ENCODE data around the gene RIMS4.
A peak's percentile ranks its signal among the peaks of the same experiment; 100 is the strongest.

The RIMS4 gene

DNA sequence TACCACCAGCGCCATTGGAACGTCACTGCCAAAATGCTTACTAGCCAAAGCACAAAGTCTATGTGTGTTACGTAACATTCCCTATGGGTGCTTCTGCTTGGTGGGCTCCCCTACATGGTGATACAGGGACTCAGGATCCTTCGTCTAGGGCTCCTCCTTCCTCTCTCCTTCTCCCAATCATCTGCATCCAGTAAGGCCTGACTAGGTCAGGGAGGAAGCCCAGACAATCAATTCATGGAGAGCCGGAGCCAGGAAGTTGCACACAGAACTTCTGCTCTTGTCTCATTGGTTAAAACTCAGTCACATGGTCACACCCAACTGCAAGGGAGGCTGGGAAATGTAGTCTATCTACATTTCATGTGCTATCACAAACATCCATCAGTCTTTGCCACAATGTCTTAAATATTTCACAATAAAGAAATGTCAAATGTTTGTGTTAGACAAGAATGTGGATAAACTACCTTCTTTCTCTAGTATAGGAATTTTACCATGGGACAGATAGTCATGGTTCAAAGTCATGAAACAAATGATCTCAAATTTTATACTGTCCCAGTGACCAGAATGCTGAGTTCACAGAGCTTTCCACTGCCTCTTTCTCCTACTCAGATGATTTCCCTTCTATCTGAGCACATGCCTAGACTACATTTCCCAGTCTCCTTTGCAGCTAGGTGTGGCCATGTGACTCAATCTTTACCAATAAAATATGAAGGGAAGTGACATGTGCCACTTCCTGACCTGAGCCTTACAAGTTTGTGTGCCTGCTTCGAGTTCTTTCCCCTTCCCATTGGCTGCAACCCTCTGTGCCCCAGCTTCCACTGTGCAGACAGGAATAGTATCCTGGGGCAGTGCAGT, 74.0 kb downstream of the RIMS4 start:
- DNase-seq = peak; percentile 43

DNA sequence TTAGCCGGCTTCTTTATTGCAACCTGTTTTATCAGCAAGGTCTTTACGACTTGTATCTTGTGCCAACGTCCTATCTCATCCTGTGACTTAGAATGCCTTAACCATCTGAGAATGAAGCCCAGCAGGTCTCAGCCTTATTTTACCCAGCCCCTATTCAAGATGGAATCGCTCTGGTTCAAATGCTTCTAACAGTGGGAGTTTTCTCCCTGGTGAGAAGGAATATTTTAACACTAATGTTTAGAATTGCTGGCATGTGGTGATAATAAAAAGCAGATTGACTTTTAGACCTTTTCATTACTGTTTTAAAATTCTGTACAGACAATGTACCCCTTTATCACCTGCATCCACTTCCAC, 74.6 kb downstream of the RIMS4 start:
- no peak for DNase-seq

DNA sequence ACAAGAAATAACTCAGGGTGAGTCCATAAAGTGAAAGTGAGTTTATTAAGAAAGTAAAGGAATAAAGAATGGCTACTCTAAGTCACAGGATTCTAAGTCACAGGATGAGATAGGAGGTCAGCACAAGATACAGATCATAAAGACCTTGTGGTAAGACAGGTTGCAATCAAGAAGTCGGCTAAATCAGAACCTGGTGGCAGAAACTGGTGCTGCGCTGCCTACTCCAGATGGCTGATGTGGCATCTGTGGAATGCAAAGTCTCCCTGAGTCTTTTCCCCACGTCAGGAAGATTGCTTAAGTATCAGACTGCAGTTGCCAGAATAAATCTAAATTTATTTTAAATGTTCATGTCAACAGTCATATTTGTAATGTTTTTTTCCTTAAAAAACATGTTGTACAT, 75.4 kb downstream of the RIMS4 start:
- DNase-seq = no peak

DNA sequence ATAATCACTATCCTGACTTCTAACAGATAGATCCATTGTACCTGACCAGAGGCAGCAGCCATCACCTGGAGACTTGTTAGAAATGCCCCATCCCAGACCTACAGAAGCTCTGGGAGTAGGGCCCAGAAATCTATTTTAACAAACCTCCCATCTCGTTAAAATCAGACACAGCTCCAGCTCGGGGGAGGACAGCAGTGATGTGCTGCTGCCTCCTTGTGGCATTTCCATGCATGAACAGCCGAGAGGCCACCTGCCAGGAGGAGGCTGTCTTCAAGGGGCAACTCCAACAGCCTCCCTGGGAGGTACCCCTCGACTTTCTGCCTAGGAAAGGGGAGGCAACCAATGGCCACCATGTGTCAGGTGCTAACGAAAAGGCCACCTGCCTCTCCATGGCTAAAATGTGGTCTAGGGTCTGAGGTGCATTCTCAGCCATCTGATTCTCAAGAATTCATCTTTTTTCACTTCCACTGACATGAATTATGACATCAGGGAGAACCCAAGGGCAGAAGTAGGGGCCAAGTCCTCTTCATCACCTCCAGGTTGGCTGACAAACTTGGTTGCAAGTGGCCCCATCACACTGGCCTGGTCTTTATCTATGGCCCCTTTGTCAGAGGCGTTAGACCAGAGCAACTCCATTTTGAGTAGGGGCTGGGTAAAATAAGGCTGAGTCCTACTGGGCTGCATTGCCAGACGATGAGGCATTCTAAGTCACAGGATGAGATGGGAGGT, 76.8 kb downstream of the RIMS4 start:
- peak; percentile 67 for DNase-seq

DNA sequence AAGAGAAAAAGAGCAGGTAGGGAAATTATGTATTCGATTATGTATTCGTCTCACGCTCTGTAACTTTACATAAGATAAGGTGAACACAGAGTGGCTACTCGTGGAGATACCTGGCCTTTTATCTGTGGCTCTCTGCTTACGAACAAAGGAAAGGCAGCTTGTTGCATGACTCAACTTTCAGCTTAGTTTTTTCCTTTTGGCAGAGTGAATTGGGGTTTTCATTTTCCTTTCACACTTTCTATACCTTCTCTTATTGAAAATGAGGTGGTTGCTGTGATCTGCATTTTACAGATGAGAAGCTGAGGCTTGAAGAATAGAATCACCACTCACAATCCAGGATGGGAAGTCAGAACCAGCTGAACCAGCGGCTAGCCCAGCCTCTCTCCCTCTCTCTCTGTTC, 78.0 kb downstream of the RIMS4 start:
- DNase-seq = no peak

DNA sequence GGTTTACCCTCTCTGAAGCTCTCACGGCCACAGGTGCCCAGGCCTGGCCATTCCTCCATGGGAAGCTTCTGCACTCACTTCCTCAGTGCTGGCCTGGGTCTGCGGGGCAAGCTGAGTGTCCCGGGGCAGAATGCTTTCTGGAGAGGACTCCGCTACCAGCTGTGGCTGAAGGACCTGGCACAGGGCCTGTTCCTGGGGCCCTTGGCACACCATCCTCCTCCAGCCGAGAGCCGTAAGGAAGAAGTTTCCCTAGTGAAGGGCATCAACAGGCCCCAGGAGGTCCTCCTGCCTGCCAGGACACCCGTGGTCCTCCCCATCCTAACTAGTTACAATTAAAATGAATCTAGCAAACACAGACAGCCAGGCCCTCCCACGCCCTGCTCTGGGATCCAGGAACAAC, 78.7 kb downstream of the RIMS4 start:
- DNase-seq = no peak

DNA sequence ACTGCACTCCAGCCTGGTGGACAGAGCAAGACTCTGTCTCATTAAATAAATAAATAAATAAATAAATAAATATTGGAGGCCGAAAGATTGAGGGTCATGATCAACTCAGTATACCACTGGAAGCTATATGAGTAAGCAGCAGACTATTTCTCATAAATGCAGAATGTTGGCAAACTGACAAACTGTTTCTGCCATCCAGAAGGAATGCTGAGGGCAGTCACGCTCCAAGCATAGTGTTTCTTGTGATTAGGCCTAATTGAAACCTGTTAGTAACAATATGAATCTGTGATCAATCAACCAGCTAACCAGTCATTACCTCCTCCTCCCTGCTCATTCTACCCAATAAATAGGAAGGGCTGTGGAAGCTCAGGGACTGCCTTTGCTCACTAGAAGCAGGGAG, 79.9 kb downstream of the RIMS4 start:
- no peak for DNase-seq

DNA sequence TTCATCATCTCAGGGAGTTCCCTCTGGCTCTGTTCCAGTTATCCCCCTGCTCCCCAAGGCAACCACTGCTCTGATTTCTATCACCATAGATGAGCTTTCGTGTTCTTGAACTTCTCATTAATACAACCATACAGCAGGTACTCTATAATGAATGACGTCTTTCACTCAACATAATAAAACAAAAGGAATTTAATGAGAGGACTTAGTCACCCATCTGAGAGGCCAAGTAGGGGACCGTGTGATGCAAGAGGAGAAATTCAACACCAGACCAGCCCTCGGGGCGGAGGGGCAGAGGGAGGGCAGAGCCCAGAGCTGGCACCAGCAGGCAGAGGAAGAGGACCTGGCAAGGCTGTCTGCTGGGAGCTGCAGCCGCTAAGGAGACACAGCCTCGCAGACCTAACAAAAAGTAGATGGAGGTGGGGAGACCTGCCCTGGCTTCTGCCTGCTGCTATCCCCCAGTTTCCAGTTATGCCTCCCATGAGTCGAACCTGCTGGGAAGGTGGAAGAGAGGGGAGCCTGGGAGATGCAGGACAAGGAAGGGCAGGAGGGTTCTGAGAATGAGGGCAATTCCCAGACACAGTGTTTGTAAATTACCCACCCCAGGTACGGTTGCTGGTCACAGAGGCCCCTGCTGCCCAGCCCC, 81.4 kb downstream of the RIMS4 start:
- DNase-seq = no peak

DNA sequence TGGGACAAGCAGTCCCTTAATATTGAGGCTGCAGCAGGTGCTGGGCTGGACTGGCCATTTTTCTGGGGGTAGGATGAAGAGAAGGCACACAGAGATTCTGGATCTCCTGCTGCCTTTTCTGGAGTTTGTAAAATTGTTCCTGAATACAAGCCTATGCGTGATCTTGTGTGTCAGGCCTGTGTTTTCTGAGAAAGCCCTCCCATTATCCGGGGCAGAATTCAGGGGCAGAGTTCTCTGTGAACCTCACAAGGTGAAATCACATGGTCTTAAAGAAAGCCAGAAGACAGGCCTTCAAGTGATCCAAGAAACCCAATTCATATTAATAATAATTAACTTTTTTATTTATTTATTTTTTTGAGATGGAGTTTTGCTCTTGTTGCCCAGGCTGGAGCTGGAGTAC, 82.7 kb downstream of the RIMS4 start:
- DNase-seq = no peak

DNA sequence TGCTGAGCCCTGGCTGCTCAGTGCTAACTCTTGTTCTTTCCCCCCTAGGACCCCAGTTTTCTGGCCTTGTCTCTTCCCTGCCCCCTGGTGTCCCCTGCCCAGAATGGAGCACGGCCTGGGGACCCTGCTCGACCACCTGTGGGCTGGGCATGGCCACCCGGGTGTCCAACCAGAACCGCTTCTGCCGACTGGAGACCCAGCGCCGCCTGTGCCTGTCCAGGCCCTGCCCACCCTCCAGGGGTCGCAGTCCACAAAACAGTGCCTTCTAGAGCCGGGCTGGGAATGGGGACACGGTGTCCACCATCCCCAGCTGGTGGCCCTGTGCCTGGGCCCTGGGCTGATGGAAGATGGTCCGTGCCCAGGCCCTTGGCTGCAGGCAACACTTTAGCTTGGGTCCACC, 83.3 kb downstream of the RIMS4 start:
- no peak for DNase-seq

DNA sequence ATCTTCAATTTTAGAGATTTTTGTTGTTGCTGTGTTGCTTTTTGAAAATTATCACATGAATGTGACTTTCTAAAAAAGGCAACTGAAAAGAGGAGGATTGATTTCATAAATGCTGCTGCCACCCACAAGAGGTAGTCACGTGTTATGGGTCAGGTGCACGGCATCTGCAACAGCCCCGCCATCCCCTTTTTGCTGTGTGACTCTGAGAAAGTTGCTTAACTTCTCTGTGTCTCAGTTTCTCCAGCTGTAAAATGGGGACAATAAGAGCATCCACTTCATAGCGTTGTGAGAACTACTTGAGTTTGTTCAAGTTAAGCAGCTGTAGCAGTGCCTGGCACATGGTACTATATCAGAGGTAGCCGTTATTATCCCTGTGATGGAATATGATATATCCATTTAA, 84.5 kb downstream of the RIMS4 start:
- DNase-seq = no peak

DNA sequence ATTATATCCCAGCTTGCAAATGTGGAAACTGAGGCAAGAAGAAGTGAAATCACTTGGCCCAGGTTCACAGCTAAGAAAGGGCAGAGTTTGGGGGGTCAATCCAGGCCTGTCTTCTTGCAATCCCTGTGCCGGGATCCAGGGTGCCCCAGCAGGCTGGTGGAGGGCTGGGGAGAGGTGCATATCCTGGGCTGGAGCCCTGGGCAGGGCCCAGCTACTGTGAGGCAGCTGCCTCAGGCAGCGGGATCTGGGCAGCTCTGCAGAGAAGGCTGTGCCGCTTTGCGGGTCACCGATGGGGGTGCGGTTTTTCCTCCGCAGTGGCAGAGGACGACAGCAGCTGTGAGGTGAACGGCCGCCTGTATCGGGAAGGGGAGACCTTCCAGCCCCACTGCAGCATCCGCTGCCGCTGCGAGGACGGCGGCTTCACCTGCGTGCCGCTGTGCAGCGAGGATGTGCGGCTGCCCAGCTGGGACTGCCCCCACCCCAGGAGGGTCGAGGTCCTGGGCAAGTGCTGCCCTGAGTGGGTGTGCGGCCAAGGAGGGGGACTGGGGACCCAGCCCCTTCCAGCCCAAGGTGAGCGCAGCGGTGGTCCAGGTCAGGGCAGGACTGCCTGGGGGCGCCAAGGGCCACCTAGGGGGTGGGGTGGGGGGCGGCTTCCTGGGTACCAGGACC, 85.8 kb downstream of the RIMS4 start:
- no peak for DNase-seq

DNA sequence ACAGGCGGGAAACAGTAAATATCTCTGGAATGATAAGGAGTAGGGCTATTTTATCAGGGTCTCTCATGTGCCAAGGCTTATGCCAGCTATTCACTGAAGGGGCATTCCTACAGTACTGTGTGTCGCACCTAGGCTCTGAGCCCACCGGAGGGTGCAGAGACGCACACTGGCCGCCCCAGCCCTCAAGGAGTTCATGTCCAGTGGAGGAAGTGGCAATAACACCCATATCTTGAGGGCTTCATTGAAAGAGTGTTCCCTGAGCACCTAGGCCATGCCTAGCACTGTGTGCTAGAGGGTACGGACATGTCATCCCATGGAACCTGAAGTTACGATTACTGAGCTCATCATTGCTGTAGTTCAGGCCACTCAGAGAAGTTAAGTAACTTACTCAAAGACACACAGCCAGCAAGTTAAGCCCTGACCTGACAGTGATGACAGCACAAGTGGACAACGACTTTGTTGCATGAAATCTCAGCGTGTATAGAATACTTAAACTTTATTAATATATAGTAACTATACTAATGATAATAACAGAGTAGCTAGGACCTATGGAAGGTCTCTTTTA, 86.5 kb downstream of the RIMS4 start:
- DNase-seq = no peak

DNA sequence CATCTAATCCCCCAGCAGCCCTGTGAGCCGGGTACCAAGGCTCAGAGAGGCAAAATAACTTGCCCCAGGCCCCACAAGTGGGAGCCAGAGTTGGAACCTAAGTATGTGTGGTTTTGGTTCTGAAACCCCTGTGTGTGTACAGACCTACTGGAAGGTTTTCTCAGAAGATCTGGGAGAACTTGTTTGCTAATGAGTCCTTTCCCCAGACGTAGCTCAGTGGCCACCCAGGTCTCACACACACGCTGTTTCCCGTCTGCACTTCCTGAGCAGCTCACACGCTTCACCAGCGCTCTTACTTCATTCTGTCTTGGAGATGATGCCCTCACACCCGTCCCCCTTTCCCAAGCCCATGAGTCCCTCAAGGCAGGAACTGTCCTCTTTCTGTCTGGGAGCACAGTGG, 87.0 kb downstream of the RIMS4 start:
- DNase-seq = no peak

DNA sequence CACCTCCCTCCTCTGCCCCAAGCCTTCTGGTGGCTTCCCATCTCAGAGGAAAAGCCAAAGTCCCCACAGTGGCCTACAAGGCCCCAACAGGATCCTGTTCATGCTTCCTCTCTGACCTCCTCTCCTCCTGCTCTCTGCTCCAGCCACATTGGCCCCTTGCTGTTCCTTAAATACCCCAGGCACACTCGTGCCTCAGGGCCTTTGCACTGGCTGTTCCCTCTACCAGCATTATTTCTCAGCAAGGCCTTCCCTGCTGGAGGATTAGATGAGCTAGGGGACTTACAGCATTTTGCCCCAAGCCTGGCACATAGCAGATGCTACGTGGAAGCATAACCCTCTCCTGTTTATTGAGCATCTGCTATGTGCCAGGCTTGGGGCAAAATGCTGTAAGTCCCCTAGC, 87.4 kb downstream of the RIMS4 start:
- no peak for DNase-seq

DNA sequence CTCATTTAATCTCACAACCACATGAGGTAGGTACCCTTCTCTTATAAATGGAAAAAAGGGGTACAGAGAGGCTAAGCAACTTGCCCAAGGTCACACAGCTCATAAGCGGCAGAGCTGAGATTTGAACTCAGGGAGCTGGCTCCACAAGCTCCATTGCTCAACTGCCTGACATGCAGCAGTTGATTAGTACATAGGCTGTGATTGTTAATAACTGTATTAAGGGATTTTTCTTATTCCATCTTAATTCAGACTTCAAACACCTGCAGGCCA, 88.6 kb downstream of the RIMS4 start:
- no peak for DNase-seq

DNA sequence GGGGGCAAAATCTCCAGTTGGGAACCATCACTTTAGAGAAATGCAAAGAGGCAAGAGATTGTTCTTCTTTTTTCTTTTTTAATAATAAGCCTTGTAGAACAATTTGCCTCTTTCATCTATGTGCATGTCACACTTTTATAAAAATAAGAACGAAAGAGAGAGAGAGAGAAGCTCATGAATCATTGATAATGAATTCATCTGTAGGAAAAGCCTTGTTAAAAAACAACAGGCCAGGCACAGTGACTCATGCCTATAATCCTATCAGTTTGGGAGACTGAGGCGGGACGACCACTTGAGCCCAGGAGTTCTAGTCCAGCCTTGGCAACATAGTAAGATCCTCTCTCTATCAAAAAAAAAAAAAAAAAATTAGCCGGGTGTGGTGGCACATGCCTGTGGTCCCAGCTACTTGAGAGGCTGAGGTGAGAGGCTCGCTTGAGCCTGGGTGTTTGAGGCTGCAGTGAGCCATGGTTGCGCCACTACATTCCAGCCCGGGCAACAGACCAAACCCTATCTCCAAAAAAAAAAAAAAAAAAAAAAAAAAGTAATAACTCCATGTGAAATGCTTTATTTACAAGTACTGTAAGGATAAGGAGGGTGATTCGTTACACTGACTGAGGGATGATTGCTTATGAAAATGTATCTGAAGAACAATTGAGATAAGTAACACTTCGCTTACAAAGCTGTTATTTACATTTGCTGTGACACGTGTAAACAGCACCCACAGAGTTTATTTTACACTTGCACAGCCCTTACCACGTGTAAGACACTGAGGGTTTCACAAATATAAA, 89.2 kb downstream of the RIMS4 start:
- DNase-seq = no peak

DNA sequence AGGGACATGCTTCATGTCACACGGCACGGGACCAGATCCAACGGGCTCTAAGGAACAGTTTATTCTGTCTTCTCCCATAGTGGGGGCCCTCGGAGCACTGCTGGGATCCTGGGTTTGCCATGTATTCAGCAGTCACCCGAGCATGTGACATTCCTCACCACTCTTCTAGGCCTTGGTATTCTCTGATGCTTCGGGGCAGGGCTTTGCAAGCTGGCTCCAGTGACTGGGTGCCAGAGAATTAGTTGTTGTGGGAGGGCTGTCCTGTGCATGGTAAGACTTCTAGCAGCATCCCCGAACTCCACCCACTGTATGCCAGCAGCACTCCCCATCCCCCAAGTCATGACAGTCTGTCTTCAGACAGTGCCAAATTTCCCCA, 89.7 kb downstream of the RIMS4 start:
- no peak for DNase-seq

DNA sequence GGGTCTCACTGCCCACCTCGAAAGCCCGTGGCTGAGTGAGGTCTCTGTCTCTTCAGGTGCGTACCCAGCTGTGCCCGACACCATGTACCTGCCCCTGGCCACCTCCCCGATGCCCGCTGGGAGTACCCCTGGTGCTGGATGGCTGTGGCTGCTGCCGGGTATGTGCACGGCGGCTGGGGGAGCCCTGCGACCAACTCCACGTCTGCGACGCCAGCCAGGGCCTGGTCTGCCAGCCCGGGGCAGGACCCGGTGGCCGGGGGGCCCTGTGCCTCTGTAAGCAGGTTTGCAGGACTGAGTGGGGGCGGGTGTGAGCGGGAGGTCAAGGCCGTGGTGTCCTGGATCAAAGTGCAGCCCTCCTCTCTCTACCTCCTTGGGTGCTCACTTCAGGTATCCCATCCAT, 90.5 kb downstream of the RIMS4 start:
- DNase-seq = no peak

DNA sequence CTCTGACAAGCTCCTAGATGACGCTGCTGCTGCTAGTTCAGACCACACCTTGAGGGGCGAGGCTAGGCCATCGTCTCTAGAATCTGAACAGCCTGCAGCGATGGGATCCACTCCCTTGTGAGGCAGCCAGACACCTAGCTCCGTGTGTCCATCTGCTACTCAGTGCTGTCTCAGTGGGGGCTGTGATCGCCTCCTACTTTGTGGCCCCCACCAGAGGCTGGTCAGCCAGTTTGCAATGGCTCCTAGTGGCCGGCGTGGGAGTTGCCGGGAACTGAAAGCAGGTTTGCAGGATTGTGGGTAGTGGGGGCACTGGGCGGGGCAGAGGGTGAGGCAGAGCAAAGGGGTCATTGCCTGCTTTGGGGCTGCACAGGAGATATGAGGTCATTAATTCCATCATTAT, 92.4 kb downstream of the RIMS4 start:
- DNase-seq = no peak

DNA sequence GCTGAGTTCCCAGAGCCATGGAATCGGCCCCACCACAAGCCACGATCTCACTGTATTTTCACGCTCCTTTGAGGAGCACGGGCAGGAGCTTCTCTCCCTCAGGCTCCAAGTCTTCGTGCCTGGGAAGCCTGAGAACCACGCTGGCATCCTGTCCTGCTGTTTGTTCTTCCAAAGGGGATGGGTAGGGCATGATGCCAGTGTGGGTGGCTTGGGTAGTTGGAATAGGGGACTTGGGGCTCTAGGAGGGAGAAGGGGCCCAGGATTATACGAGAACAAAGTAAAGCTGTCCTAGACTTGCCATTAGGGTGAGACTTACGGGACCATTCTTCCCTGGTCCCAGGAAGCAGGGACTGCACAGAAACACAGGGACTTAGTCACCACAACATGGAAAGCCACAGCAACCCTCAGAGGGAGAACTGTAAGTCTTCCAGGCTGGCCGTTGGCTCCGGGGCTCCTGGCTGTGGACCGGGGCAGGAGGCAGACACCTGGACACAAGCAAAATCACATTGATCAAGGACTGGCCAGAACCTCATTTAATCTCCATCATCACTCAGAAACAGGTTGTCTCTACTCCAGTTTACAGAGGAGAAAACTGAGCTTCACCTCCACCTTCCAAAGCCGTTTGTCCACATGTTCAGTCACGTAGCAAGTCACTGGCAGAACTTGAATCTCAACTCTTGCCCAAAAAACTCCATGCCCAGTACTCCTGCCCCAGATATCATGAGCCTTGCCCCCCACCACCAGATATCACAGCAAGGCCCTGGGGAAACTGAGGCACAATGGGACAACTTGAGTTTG, 93.8 kb downstream of the RIMS4 start:
- DNase-seq = no peak
